Measurements from ENCODE around the gene ERCC8.

Gene ERCC8

DNA sequence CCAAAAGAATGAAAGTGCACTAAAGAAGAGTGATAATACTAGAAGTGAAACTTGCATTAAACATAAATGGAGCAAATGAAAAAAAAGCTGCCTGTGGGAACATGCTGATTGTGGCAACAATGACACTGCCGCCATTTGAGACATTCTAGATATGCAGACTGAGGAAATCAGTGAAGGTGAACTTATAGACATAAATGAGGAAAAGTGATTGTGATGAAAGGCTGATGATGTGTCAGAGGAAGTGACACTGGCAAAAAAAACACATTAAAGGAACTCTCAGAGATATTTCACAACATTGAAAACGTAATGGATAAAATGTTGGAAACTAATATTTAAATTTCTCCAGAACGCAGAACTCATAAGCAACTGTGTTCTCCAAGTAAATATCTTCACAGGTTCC is 1.2 kb downstream of the ERCC8 start:
- no peak for TF ChIP-seq YY1 (IDR thresholded peaks at IDR 0.05; ENCODE audit: low read depth)
- TF ChIP-seq RAD21 (IDR thresholded peaks at IDR 0.05; ENCODE audit: low read depth): no peak

DNA sequence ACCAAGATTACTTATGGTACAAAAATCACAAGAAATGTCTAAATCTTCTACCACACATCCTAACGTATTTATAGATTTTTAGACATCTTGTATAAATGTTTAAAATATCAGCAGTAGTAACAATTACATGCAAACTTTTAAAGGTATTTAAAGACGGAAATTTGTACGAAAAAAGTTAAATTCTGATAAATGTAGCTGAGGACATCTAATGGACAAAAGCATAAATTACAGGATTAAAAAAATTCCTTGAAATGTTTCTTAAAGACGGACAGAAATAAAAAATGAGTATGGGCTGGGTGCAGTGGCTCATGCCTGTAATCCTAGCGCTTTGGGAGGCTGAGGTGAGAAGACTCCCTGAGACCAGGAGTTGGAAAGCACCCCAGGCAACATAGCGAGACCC is 15.8 kb downstream of the ERCC8 start:
- TF ChIP-seq NFIC (IDR thresholded peaks at IDR 0.05) (no peak), TEAD4 (IDR thresholded peaks at IDR 0.05) (no peak)

DNA sequence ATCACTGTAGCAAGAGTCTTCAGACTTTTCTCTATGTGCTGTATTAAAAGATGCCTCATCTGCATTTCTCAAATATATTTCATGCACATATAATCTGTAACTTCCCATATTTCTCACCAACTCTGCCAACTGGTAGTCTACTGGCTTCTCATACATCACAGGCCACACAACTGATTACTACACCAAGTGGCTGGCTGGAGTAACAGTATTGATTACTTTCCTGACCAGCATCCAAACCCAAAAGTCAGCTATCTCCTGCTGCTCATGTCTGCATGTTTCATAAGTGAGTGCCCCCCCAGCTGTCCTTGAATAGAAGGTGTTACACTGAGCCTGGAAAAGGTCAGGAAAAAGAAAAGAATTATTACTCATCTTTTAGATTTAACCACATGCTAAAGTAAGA is 17.4 kb downstream of the ERCC8 start:
- TF ChIP-seq ZBTB7A (IDR thresholded peaks at IDR 0.05; ENCODE audit: low read depth): no peak
- no peak for TF ChIP-seq YY1 (IDR thresholded peaks at IDR 0.05; ENCODE audit: low read depth)
- no peak for TF ChIP-seq TEAD4 (IDR thresholded peaks at IDR 0.05)
- no peak for TF ChIP-seq NFIC (IDR thresholded peaks at IDR 0.05)
- TF ChIP-seq RAD21 (IDR thresholded peaks at IDR 0.05; ENCODE audit: low read depth): no peak
- no peak for TF ChIP-seq EP300 (IDR thresholded peaks at IDR 0.05; ENCODE audit: borderline replicate concordance)
- no peak for TF ChIP-seq TCF12 (IDR thresholded peaks at IDR 0.05; ENCODE audit: low read depth)
- no peak for TF ChIP-seq EGR1 (IDR thresholded peaks at IDR 0.05)
- TF ChIP-seq, protein P1, sequence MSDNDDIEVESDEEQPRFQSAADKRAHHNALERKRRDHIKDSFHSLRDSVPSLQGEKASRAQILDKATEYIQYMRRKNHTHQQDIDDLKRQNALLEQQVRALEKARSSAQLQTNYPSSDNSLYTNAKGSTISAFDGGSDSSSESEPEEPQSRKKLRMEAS (IDR thresholded peaks at IDR 0.05): no peak
- TF ChIP-seq FOXM1 (IDR thresholded peaks at IDR 0.05; ENCODE audit: borderline replicate concordance, low read depth): no peak
- TF ChIP-seq, protein P2, sequence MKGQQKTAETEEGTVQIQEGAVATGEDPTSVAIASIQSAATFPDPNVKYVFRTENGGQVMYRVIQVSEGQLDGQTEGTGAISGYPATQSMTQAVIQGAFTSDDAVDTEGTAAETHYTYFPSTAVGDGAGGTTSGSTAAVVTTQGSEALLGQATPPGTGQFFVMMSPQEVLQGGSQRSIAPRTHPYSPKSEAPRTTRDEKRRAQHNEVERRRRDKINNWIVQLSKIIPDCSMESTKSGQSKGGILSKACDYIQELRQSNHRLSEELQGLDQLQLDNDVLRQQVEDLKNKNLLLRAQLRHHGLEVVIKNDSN (IDR thresholded peaks at IDR 0.05): no peak

DNA sequence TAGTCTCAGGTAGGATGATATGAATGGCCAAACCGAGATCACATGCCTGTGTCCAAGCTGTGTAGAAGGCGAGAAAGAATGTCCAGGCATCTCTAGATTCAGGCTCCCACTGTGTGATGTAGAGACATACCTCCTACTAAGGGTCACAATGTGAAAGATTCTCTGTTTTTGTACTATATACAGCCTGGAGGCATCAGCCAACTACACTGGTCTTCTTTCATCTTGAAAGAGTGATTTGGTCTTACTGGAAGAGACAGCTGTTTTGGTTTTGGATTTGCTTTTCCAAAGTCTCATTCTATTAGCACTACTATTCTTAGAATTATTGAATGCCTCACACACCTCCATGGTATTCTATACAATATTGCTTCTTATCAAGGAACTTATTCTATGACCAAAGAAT is 26.4 kb downstream of the ERCC8 start:
- TF ChIP-seq FOXM1 (IDR thresholded peaks at IDR 0.05; ENCODE audit: borderline replicate concordance, low read depth) (no peak), TAF1 (IDR thresholded peaks at IDR 0.05; ENCODE audit: low read depth) (no peak)

DNA sequence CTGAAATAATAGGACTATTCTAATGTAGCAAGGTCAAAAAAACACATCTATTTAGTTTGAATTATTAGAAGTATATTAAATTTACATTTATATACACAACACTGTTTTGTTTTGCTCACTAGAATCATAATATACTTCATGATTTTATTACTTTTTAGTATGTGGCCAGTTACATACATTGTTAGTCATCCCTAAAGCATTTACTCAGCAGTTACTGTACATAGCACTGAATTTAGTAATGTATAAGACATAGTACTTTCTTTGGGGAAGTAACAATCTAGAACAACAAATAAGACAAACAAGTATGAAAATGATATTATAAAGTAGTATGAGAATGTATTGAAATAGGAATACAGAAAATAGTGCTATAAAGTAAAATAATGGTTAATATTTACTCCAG is 28.2 kb downstream of the ERCC8 start:
- TF ChIP-seq, protein P2 (IDR thresholded peaks at IDR 0.05): no peak
- TF ChIP-seq, protein P1 (IDR thresholded peaks at IDR 0.05): no peak
- TF ChIP-seq RAD21 (IDR thresholded peaks at IDR 0.05; ENCODE audit: low read depth) (no peak), TAF1 (IDR thresholded peaks at IDR 0.05; ENCODE audit: low read depth) (no peak), FOXM1 (IDR thresholded peaks at IDR 0.05; ENCODE audit: borderline replicate concordance, low read depth) (no peak), TEAD4 (IDR thresholded peaks at IDR 0.05) (no peak), NFIC (IDR thresholded peaks at IDR 0.05) (no peak), YY1 (IDR thresholded peaks at IDR 0.05; ENCODE audit: low read depth) (no peak), EP300 (IDR thresholded peaks at IDR 0.05; ENCODE audit: borderline replicate concordance) (no peak), CREB1 (IDR thresholded peaks at IDR 0.05; ENCODE audit: low read depth) (no peak), ZBTB7A (IDR thresholded peaks at IDR 0.05; ENCODE audit: low read depth) (no peak), TCF12 (IDR thresholded peaks at IDR 0.05; ENCODE audit: low read depth) (no peak), EGR1 (IDR thresholded peaks at IDR 0.05) (no peak)
- TF ChIP-seq, protein P3, sequence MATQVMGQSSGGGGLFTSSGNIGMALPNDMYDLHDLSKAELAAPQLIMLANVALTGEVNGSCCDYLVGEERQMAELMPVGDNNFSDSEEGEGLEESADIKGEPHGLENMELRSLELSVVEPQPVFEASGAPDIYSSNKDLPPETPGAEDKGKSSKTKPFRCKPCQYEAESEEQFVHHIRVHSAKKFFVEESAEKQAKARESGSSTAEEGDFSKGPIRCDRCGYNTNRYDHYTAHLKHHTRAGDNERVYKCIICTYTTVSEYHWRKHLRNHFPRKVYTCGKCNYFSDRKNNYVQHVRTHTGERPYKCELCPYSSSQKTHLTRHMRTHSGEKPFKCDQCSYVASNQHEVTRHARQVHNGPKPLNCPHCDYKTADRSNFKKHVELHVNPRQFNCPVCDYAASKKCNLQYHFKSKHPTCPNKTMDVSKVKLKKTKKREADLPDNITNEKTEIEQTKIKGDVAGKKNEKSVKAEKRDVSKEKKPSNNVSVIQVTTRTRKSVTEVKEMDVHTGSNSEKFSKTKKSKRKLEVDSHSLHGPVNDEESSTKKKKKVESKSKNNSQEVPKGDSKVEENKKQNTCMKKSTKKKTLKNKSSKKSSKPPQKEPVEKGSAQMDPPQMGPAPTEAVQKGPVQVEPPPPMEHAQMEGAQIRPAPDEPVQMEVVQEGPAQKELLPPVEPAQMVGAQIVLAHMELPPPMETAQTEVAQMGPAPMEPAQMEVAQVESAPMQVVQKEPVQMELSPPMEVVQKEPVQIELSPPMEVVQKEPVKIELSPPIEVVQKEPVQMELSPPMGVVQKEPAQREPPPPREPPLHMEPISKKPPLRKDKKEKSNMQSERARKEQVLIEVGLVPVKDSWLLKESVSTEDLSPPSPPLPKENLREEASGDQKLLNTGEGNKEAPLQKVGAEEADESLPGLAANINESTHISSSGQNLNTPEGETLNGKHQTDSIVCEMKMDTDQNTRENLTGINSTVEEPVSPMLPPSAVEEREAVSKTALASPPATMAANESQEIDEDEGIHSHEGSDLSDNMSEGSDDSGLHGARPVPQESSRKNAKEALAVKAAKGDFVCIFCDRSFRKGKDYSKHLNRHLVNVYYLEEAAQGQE (IDR thresholded peaks at IDR 0.05; ENCODE audit: low read depth): no peak

DNA sequence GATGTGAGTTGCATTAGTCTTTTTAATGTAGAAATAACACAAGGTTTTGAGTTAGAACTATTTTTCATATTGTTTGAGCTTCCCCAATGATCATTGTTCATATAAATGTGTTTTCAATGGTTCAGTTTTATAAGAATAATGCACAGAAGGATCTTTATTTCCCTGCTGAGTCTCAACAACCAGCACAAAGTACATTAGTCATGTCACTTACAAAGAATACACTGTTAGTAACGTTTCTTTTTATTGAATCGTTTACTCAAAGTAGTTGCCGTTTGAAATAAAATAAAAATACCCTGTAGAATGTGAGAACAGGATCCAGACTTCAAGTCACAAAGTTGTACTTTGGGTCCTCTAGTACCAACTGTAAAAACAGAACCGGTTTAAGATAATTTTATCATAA is 41.5 kb downstream of the ERCC8 start:
- TF ChIP-seq, protein P3 (IDR thresholded peaks at IDR 0.05; ENCODE audit: low read depth): no peak
- no peak for TF ChIP-seq TEAD4 (IDR thresholded peaks at IDR 0.05)
- TF ChIP-seq CREB1 (IDR thresholded peaks at IDR 0.05; ENCODE audit: low read depth): no peak
- TF ChIP-seq NFIC (IDR thresholded peaks at IDR 0.05): no peak
- TF ChIP-seq EP300 (IDR thresholded peaks at IDR 0.05; ENCODE audit: borderline replicate concordance): no peak
- TF ChIP-seq TCF12 (IDR thresholded peaks at IDR 0.05; ENCODE audit: low read depth): no peak
- TF ChIP-seq, protein P1 (IDR thresholded peaks at IDR 0.05): no peak
- TF ChIP-seq, protein P2 (IDR thresholded peaks at IDR 0.05): no peak
- TF ChIP-seq EGR1 (IDR thresholded peaks at IDR 0.05): no peak

Data from Ishikawa (cell line).